ENCODE data around the gene S1PR1.

S1PR1 gene

GRCh38 chr1:101250222-101250621, 13.4 kb downstream of the S1PR1 start:
- no peak for DNase-seq

GRCh38 chr1:101250656-101251272, 13.9 kb downstream of the S1PR1 start:
- DNase-seq = no peak

GRCh38 chr1:101251504-101251903, 14.7 kb downstream of the S1PR1 start:
- DNase-seq = no peak

DNA sequence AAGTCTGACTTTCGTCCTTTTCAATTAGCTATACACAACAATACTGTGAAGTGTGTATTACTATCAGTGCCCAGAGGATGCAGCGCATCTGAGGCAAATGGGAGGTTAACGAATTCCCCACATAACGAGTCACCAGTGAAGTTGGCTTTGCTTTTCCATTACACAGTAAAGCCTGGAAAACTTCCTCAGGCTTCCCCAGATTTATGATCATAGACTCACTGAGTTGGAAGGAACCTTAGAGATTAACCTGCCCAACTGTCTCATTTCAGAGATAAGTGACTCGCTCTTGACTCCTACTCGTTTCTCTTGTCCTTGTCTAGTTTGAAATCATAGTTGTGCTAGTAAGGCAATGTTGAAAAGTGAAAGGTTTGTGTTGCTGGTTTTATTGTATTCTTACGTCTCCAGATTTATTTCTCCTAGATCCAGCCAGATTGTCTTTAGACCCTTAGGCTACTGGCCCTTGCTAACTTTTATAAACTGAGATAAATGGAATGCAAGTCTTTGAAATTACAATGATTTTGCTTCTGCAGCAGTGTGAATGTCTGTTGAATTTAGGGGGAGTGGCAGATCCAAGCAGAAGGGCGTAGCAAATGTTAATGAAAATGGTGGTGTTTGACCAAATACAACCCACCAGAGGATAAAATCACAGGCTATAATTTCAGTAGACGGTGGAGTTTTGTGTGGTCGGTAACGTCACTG, 17.3 kb downstream of the S1PR1 start:
- no peak for DNase-seq

DNA sequence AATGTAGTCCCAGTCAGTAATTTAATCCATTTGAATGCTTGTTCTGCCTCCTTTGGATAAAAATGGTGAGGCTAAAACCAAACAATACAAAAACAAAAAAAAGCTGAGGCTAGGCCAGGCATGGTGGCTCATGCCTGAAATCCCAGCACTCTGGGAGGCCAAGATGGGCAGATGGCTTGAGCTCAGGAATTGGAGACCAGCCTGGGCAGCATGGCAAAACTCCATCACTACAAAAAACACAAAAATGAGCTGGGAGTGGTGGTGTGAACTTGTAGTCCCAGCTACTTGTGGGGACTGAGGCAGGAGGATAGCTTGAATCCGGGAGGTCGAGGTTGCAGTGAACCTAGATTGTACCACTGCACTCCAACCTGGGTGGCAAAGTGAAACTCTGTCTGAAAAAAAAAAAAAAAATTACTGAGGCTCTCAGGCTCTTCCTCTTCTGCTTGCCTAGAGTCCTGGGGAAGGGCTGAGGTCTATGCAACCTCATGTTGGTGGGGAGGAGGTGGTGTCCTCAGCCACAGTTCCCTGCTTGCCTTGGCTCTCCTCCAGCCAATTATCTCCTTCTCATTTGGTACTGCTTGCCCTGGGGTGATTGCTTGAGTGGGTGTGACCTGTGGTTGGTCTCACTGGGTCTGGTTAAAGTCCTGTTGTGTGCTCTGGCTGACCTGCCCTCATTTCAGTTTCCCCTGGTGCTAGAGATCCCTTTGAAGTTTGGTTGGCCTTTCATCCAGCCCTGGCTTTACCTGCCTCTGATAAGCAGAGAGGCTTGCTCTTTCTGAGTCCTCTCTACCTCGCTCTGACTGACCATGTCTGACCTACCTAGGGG, 20.9 kb downstream of the S1PR1 start:
- DNase-seq = no peak

DNA sequence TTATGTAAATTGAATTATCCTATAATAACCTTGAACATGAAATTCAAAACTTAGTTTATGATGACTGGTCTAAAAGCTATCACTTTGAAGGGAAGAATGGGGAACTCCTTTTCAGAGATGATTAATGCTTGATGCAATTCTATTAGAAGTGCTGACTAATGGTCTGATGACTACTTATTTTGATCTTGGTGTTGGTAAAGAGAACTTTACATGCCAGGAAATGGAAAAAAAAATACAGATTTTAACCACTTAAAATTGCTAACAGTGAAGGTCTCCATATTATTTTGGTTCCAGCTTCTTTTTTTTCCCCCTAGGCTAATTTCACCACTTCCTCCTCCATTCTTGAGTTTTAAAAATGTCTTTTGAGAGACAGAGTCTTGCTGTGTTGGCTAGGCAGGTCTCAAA, 22.9 kb downstream of the S1PR1 start:
- no peak for DNase-seq

- DNase-seq = no peak
Measured at GRCh38 chr1:101260556-101261350, 23.9 kb downstream of the S1PR1 start.

DNA sequence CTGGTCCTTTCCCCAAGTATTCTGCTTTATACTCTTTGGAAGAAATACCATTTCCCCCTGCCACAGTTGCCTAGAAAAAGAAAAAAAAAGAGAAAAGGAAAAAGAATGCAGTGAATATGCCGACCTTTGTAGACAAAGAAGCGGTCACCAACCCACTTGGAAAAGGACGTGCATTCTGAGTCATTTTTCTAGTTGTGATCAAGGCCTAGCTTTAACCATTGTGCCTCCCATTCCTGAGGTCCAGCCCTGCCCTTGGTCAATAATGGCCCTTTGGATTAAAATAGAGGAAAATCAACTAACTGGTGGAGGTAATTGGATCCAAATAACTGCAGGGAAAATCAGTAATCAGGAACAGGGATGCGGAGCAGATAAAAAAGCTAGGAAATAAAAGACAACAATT, 24.8 kb downstream of the S1PR1 start:
- DNase-seq = no peak

- no peak for DNase-seq
Measured at GRCh38 chr1:101262060-101262459, 25.2 kb downstream of the S1PR1 start.

- DNase-seq = no peak
Measured at GRCh38 chr1:101262630-101263348, 26.0 kb downstream of the S1PR1 start.

DNA sequence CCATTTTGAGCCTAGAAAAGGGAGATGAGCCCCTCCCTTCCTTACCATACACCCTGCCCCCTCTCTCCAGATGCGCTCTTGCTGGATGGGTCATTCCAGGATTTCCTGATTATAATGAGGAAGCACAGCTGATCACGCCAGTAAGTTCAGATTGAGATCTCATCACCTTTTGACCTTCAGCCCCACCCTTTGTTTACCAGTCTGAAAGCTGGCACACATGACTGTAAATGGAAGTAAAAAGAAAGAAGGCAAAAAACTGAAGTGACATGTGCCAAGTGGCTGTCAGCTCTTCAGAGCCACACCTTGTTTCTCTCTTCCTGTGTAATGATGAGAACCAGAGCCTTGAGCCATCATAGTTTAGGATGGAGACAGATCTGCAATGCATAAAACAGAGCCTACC, 27.9 kb downstream of the S1PR1 start:
- no peak for DNase-seq

DNA sequence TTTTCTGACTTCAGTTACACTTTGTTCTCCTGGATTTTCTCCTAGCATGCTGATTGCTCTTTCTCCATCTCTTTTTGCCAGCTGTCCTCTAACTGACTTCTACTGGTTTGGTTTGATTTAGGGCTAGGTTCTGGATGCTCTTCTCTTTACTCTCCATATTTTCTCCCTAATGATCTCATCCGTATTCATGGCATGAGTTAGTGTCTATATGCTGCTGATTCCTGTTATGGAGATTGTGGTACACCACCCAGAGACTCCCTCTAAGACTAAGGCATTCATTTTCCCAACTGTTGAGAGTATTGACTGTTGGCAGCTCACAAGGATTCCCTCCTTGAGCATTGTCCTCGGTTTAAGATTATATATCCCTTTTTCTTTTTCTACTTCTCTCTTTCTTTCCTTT, 28.9 kb downstream of the S1PR1 start:
- DNase-seq = no peak

DNA sequence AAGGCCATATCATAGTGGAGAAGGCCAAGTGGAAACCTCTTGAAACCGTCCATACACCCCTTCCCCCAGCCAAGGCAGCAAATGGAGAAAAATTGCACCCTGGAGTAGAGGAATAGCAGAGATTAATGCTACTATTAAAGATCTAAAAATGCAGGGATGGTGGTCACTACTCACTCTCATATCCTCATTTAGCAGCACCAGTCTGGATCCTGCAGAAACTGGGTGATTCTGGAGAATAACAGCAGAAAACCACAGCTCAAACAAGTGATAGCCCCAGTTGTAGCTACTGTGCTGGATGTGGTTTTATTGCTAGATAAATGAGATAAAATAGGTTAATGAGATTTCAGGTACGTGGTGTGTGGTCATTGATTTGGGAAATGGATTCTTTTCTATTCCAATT, 30.3 kb downstream of the S1PR1 start:
- no peak for DNase-seq

- DNase-seq = no peak
Measured at GRCh38 chr1:101268893-101269292, 32.1 kb downstream of the S1PR1 start.

DNA sequence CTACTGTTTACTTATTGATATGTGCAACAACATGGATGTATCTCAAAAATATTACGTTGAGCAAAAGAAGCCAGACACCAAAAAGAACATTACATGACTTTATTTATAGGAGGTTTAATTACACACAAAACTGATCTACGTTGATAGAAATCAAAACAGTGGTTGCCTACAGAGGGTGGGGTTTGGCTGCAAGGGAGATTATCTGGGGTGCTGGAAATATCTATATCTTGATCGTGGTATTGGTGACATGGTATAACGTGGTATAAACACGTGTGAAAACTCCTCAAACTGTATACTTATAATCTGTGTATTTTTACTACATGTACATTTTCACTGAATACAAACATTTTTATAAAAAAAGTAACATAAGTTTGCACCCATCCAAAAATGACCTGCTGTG, 38.9 kb downstream of the S1PR1 start:
- no peak for DNase-seq

DNA sequence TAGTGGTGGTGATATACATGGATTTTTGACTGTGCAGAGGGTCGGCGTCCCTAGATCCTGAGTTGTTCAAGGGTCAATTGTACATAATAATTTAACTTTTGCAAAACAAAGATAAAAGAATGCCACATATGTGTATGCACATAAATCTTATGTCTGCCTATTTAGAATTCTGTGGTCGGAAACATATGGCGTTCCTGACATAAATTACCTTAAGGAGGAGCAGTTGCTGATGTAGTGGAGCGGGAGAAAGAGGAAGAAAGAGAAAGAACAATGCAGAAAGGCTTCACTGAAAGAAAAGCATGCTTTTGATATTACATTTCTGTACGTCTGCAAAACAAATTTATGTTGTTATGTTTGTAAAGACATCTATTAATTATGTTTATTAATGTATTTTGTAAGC, 40.0 kb downstream of the S1PR1 start:
- no peak for DNase-seq

DNA sequence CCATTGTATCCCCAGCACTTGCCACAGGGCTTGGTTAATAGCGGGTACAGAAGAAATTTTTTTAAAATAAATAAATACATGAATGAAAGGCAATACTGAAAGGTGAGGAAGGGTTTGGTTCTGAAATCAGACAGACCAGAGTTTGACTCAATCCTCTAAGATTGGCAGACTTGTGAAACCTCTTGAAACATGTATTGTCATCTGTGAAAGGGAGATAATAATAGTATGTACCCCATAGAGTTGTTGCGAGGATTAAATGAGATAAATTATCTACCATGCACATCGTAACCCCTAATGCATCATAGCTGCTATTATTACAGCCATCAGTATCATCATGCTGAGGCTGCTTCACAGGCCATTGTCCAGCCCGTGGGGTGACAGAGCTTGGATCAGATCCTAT, 41.4 kb downstream of the S1PR1 start:
- DNase-seq = no peak

- no peak for DNase-seq
Measured at GRCh38 chr1:101278845-101279244, 42.0 kb downstream of the S1PR1 start.

GRCh38 chr1:101280049-101280592, 43.3 kb downstream of the S1PR1 start:
- no peak for DNase-seq

DNA sequence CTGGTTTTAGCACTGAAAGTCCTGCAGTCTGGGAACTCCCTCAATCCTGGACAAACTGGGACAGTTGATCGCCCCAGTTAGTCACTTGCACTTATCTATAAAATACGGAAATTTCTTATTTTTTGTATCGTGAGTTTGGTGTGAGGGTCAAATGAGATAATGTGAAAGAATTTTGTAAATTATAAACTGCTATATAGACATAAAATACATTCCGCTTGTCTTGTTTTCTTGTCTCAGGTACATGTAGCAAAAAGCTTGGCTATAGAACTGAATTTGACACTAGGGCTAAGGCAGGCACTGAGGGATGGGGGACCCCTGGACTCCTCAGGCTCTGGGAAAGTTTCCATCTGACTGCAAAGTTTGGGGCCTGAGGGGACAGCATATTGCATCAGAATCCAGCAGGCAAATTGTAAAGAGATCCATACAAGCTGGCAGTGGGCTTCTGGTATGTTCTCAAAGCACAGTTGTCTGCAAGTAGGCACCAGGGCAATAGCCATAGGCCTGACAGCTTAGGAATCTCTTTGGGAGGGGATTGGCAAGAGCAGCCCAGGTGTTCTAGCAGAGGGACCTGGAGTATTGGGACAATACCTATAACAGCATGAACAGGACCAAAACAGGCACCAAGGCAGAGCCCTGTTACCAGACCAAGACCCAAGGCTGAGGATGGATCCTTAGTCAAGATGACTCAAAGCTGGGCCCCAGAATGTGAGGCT, 44.3 kb downstream of the S1PR1 start:
- DNase-seq = no peak

- DNase-seq = no peak
Measured at GRCh38 chr1:101281751-101282150, 44.9 kb downstream of the S1PR1 start.
